Measurements from ENCODE around the gene PRRC2B.
A peak's percentile ranks its signal among the peaks of the same experiment; 100 is the strongest.
"Not testable (repeated sequence)": the region's sequence is repeated elsewhere in the genome, so short reads cannot be mapped to it uniquely, and the experiment has no call there.

Gene PRRC2B

DNA sequence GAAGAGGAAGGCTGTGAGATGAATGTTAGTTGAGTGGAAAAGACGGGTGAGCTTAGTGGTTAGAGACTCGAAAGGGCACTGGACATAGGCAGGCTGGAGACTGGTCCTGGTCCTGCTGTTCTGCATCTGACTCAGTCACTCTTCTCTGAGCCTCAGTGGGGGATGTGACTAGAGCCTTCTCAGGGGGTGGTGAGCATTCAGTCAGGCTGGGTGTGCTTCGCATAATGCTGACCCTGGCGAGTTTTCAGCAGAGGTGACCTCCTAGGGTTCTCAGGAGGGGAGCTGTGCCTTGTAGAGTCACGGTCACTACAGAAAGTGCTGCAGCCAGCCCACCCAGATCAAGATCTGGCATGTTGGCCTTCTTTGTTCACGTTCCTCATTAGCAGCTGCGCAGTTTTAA is 44.3 kb downstream of the PRRC2B start:
- DNase-seq, result no peak

DNA sequence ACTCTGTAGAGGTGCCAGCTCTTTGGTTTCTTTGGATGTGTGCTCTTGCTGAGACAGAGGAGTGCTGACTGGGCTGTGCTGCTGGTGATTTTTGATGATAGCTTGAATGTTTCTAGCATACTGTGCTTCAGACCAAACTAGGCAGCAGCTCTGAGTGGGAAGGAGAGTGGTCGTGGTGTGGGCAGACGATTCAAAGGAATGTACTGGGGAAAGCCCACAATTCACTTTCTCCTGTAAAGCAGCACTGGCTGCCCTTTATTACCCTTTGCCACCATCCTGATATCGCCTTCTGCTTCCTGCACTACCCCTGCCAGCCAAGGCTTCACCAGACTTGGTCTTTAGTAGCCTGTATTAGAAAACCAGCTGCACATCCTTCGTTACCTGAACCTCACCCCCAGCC is 45.3 kb downstream of the PRRC2B start:
- no peak for DNase-seq

DNA sequence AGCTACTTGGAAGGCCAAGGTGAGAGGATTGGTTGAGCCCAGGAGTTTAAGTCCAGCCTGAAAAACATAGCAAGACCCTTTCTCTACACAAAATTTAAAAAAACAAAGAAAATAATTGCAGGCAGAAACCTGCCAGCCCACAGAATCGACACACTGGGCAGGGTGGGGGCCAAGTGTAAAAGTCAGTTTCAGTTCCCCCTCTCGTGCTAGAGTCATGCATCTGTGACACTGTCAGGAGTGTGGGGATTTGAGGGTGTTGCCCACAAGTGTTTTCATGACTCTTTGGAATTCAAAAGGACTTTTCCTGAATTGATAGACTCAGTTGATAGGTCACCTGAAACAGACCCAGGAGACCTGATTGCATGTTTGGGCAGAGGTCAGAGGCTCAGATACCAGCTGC is 47.6 kb downstream of the PRRC2B start:
- no peak for DNase-seq

DNA sequence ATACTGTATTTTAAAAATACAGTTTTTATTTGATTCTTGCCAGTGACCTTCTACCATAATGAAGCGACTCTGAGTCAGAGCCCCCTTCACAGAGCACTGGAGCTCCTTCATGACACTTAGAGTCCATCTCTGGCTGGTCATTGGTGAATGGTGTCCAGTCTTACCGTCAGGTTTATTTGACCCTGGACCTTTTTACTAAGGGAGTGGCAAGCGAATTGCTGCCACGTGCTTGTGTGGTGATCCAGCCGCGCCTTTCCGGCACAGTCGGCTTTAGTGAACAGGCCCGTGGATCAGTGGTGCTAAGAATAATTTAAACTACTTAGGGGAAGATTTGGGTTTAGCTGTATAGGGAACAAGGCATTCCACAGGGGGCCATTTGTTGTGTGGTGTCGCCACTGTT is 48.5 kb downstream of the PRRC2B start:
- DNase-seq, result no peak

DNA sequence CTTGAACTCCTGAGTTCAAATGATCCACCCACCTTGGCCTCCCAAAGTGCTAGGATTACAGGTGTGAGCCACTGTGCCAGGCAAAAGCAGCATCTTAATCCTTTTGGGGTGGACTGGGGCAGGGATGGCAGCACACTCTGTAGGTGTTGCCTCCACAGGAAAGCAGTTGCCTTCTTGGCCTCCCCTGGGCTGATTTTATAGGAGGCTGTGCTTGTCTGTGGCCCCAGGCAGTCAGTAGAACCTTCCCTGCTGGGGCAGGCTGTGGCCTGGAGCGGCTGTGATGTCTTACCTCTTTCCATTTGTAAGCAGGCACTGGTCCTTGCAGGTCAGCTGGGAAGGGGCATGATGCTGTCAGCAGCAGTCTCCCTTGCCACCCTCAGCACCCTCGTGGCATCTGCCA is 49.8 kb downstream of the PRRC2B start:
- DNase-seq, result no peak

DNA sequence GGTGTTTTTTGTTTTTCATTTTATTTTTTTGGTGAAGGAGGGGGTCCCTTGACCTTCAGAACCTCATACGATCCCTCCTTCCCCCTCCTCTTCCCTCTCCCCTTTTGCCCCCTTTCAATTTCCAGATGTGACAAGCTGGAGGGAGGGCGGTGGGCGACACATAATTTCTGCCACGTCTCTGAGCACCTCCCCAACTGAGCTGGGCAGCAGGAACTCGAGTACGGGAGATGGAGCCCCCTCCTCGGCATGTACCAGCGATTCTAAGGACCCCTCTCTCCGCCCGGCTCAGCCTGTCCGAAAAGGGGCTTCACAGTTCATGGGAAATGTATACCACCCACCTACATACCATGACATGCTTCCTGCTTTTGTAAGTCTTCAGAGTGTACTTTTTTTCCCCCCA is 52.4 kb downstream of the PRRC2B start:
- no peak for DNase-seq

DNA sequence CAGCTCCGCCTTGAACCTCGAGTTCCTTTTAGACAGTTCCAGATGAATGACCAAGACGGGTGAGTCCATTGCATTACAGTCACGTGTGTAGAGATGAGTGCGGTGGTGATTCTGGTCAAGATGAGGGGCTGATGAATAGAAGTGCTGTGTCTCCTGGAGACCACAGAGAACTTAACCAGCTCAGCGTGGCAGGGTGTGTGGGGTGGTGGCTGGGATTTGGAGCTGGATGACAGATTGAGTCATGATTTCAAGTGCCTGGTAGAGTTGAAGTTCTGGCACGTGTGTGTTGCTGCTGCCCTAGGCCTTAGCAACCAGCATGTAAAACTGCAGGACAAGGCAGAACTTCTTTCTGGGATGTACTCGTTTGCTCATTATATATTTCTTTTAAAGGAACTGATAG is 53.3 kb downstream of the PRRC2B start:
- peak; percentile 56 for DNase-seq

DNA sequence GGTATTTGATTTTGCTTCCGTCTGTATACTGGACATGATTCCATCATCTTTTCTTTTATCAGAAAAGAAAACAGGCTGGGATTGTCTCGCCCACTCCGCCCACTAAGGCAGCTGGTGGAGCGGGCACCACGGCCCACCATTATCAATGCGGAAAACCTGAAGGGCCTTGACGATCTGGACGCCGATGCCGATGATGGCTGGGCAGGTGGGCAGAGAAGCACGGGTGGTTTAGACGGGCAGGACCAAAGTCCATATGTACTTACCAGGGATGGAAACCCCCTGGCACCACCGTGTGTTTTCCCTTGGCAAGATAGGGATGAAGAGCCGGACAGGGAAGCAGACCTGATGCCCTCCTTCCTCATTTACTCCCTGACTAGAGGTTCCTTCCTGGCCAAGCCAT is 53.7 kb downstream of the PRRC2B start:
- no peak for DNase-seq

DNA sequence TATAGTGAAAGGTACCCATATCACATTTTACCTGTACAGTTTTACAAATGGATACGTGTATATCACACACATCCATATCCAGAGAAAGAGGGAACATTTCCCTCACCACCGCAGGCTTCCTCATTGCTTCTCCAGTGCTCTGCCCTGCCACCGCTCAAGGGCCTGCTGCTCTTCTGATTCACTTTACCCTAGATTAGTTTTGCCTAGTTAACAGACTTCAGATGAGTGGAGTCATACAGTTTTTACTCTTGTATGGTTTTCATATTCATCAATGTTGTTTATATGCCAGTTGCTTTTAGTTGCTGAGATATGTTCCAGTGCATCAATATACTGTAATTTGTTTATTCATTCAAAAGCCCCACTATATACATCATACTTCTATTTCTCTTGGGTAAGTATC is 54.9 kb downstream of the PRRC2B start:
- DNase-seq, result no peak

DNA sequence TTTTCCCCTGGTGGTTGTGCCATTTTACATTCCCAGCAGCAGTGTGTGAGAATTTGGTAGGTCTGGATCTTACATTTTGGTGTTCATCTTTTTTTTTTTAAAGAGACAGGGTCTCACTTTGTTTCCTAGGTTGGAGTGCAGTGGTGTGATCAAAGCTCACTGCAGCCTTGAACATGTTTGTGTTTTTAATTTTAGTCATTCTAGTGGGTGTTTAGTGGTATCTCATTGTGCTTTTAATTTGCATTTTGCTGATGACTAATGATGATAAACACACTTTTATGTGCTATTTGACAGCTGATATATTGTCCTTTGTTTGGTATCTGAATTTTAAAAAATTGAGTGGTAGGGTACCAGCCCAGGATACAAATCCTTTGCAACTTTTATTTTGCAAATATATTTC is 55.4 kb downstream of the PRRC2B start:
- no peak for DNase-seq

DNA sequence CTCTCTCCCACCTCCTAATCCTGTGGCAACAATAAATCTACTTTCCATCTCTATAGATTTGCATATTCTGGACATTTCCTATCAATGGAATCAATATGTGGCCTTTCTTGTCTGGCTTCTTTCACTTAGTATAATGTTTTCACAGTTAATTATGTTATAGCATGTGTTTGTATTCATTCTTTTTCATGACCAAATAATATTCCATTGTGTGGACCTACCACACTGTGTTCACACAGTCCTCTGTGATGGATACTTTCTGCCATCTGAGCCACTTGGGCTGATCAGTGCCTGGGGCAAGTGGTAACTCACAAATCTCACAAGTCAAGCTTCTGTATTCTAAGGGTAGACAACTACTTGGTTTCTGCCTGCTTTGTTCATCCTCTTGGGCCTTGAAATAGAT is 60.1 kb downstream of the PRRC2B start:
- no peak for DNase-seq

DNA sequence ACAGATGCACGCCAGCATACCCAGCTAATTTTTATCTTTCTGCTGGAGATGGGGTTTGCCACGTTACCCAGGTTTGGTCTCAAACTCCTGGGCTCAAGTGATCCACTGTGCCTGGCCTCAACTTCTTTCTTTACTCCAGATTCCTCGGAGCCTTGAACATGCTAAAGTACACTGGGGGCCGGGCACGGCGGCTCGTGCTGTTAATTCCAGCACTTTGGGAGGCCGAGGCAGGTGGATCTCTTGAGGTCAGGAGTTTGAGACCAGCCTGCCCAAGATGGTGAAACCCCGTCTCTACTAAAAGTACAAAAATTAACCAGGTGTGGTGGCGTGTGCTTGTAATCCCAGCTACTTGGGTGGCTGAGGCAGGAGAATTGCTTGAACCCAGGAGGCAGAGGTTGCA is 61.8 kb downstream of the PRRC2B start:
- DNase-seq, result not testable (repeated sequence)

DNA sequence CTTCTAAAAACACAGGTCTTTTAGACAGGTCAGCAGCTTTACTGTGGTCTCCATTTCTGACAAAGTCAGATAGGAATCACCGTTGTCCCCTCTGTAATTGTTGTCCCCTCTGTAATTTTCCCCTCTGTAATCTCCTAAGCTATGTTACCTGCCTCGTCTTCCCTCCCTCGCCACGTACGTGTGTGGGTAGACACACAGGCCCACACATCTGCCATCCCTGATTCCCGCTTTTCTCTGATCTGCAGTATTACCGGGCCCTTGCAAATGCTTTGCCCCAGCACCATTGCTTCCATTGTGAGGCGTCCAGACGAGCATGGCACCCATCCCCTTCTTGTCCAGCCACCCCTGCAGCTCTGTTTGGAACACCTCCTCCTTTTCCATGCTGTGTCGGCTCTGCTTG is 63.9 kb downstream of the PRRC2B start:
- DNase-seq, result no peak

DNA sequence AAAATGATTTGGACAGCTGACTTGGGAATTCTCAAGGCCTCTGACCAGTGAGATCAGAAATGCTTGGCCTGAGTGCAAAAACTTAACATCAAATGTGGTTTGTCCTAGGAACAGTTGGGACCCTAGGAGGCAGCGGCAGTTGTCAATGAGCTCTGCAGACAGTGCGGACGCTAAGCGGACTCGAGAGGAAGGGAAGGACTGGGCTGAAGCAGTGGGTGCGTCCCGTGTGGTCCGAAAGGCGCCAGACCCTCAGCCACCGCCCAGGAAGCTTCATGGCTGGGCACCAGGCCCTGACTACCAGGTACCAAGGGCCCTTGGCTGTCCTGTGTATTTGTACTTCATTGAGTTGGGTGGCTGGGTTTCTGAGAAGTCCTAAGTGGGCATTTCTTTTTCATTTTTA is 65.2 kb downstream of the PRRC2B start:
- no peak for DNase-seq

DNA sequence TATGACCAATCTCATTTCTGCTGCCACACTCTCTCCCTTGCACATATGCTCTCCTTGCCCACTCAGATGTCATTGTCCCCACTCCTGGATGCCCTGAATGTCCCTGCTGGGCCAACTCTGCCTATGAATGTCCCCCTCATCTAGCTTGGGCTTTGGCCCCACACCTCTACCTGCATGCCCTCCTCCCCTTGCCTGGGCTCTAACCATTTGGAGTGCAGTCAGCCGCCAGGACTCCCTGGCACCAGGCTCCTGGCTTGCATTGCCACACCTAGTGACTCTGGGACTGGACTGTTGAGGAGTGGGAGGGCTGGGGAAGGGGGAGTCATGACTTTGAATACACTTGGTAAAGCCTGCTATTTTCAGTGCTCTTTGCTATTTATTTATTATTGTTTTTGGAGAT is 67.3 kb downstream of the PRRC2B start:
- DNase-seq, result no peak

DNA sequence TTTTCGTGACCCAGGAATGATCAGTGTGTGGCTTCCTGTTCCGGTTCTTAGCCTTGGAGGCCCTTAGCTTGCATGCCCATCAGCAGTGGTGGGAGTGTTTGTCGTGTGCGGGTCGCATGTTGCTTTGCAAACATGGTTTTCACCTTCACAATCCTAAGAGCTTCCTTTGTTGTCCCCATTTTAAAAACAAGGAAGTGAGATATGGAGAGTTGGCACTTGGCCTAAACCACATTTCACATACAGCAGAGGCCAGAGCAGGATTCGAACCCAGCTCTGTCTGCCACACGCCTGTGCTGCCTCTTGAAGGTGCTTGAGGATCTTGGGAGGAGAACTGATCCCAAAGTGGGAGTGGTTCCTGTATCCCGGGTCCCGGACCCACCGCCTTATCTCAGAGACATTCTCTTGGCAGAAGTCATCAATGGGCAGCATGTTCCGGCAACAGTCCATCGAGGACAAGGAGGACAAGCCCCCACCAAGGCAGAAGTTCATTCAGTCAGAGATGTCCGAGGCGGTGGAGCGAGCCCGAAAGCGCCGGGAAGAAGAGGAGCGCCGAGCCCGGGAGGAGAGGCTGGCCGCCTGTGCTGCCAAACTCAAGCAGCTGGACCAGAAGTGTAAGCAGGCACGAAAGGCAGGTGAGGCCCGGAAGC is 70.6 kb downstream of the PRRC2B start:
- DNase-seq, result no peak

DNA sequence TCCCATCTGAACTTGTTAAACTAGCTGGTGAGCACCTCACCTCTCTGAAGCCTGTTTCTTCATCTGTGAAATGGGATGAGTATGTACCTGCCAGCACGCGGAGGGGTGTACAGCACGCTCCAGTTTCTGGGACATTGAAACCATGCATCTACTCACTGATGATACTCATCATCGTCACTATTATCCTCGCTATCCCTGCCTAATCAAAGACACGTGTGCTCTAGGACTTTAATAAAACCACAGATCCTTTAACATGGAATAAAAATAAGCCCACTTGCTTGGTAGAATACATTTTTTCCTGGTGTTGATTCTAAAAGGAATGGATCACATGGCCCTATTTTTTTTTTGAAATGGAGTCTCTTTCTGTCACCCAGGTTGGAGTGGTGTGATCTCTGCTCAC is 71.5 kb downstream of the PRRC2B start:
- DNase-seq, result no peak

DNA sequence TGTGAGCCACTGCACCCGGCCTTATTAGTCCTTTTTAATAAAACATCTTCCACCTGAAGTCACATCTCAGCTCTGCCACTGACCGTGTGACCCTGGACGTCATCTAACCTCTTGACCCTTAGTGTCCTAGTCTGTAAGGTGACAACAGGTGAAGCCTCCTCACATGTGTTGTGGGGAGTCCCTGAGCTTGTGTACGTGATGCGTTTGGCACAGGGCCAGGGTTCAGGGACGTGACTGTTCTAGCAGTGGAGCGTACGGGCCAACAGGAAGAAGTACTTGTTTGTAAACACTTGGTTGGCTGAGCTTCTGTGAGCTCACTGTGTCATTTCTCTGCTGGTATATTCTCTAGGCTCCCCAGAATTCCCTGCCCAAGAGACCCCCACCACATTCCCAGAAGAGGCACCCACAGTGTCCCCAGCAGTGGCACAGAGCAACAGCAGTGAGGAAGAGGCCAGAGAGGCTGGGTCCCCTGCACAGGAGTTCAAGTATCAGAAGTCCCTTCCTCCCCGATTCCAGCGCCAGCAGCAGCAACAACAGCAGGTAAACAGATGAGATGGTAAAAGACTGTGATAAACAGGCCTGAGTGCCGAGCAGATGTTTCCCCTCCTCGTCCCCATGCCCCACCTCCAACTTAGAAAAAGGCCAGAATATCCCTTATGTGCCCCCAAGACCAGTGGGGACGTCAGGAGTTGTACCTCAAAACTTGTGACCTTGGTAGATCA is 73.5 kb downstream of the PRRC2B start:
- DNase-seq, result no peak

DNA sequence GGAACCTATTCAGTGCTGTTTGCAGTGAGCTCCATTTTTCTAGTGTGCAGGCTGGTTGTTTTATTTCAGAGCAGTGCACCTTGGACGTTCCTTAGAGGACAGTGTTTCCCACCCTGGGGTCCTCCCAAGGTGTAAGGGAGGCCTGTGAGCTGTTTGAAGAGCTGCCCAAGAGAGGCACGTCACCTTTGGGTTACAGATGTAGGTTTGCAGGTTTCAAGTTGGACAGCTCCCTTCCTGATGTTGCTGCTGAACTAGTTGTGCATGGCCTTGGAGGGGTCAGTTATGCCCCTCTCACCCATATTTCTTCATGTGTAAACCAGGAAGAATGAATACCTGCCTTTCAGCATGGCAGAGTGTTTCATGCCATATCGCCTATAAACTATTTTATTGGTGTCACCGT is 74.1 kb downstream of the PRRC2B start:
- no peak for DNase-seq

DNA sequence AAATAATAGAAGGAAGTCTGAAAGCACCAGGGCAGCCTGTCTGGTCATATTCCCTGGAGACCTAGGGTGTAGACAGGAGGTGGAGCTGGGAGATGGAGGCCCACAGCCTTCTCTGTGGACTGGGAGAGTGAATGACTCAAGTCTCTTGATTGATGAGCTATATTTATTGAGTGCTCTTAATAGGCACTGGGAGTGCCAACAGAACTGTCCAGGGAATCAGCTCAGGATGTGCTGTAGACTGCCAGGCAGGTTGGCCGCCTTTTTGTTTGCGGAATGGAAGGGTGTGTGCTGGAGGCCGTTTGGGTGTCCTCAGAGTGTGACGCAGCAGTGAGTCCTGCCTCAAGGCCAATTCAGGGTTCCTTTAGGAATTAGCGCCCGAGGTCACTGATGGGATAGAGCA is 75.5 kb downstream of the PRRC2B start:
- DNase-seq, result no peak

DNA sequence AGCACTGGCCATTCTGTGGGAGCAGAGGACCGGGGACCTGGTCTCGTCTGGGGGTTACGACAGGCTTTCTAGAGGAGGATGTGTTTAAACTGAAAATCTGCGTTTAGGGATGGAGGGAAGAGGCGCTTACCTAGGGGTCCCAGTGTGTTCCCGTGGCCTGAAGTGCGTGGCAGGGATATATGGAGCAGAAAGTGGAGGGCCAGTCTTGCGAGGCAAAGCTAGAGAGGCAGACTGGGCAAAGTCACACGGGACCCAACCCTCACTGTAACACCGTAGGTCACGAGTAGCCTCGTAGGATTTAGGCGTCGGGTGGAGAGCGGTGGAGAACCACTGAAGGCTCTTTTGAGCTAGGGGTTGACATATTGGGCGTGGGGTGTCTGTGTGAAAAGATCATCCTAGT is 76.1 kb downstream of the PRRC2B start:
- DNase-seq, result no peak

DNA sequence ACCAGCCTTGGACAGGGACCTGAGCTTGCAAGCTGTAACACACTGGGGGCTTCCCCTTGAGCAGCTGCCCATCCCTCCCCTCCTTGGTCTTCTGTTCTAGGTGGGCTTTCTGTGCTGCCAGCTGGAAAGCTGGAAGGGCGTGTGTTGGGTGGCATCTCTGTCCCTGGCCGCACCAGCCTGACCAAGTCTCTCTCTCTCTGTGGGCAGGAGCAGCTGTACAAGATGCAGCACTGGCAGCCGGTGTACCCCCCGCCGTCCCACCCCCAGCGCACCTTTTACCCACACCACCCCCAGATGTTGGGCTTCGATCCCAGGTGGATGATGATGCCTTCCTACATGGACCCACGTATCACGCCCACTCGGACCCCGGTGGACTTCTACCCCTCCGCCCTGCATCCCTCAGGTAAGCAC is 76.7 kb downstream of the PRRC2B start:
- no peak for DNase-seq

DNA sequence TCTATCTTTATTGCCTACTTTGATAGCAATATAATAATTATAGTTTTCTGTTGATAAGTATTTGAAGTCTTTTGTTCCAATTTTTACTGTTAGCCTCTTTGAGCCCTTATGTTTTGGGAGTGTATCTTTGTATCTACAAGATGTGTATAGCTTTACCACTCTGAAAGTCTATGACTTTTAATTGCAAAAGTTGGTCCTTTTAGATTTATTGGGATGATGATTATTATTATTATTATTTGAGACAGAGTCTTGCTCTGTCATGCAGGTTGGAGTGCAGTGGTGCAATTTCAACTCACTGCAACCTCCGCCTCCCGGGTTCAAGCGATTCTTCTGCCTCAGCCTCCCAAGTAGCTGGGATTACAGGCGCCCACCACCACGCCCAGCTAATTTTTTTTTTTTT is 78.2 kb downstream of the PRRC2B start:
- not testable (repeated sequence) for DNase-seq

DNA sequence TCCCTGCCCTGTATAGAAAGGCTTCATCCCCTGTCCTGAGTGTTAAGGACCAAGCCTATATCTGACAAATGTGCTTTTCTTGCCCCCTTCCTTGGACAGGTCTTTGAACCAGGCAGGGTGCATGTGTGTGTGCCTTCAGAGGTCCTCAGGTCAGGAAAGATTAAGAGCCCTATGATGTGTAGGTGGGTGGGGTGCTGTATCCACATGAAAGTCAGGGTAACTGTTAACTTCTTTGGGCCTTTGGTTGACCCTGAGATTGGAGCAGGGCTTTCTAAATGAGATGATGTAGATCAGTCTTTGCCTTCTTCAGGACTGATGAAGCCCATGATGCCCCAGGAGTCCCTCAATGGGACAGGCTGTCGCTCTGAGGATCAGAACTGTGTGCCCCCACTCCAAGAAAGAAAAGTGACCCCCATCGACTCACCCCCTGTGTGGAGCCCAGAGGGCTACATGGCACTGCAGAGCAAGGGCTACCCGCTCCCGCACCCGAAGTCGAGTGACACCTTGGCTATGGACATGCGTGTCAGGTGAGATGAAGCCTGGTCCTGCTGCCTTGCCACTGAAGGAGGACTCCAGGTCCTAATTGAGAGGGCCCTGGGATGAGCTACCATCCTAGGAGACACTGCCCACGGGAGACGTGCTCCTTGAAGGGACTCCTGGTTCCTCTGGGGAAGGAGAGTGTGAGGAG is 79.5 kb downstream of the PRRC2B start:
- DNase-seq, result no peak

DNA sequence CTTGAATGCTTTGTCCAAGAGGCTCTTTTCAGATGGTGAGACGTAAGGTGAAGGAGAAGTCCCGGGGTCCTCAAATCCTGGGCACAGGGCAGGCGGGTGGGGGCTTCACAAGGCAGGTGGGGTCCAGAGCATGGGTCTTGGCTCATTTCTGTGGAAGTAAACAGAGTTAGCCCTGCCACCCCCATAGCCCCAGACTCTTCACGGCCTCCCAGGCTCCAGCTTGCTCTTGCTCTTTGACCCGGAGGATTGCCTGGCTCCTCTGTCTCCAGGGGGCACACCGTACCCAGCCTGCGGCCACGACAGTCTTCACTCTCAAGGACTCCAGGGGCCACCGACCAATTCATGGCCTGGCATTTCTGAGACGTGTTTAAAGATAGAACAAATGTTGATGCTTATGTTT is 80.0 kb downstream of the PRRC2B start:
- DNase-seq, result no peak

Data from DMS79 (cell line).